ENCODE measurements around the gene ZNF837.

ZNF837 gene

GRCh38 chr19:58345558-58345957 is 35.3 kb downstream of the ZNF837 start:
- peaks cover 15% of the 10 kb centered on the region for H3K27me3 ChIP-seq (ENCODE audit: insufficient read depth, low read length)
- H4K12ac ChIP-seq (ENCODE audit: low read depth, low read length): no peak overlapping the region
- no peak overlapping the region for H3K4me3 ChIP-seq (ENCODE audit: low read depth, low read length)
- H3K27ac ChIP-seq (ENCODE audit: low read depth, low read length): no peak overlapping the region
- no peak overlapping the region for H3K14ac ChIP-seq (ENCODE audit: low read length)
- no peak overlapping the region for H3K9ac ChIP-seq (ENCODE audit: low read length)
- H3K18ac ChIP-seq (ENCODE audit: low read length): no peak overlapping the region
- H3K79me2 ChIP-seq (ENCODE audit: control insufficient read depth, insufficient read depth, low read length, poor library complexity): peaks cover 2% of the 10 kb centered on the region
- H3K9me3 ChIP-seq (ENCODE audit: insufficient read depth, low read depth, low read length): peaks cover 1% of the 10 kb centered on the region
- no peak overlapping the region for H4K8ac ChIP-seq (ENCODE audit: low read depth, low read length)
- no peak overlapping the region for H2AFZ ChIP-seq (ENCODE audit: insufficient read depth, low read length, poor library complexity)
- H4K91ac ChIP-seq (ENCODE audit: low read depth, low read length): no peak overlapping the region
- H2BK120ac ChIP-seq (ENCODE audit: insufficient read depth, low read length, poor library complexity): no peak overlapping the region
- no peak overlapping the region for H2BK5ac ChIP-seq (ENCODE audit: low read depth, low read length, poor library complexity)
- WGBS (ENCODE audit: extremely low coverage, insufficient coverage, insufficient read length): no CpG with 5 or more reads among the region's 5 CpGs
- H3K4me1 ChIP-seq (ENCODE audit: control insufficient read depth in 1 of 2, insufficient read depth in 2 of 2, low read length in 2 of 2): peaks cover 3 to 7% of the 10 kb centered on the region in 2 experiments
- no peak overlapping the region for H2BK12ac ChIP-seq (ENCODE audit: low read length)
- H3K36me3 ChIP-seq (ENCODE audit: control insufficient read depth in 1 of 2, insufficient read depth in 2 of 2, low read length in 2 of 2): peaks cover 0 to 4% of the 10 kb centered on the region in 2 experiments
- no peak for DNase-seq
- H3K4ac ChIP-seq (ENCODE audit: low read depth, low read length): no peak overlapping the region
- no peak overlapping the region for H3K4me2 ChIP-seq (ENCODE audit: low read length)
- H3K79me1 ChIP-seq (ENCODE audit: low read length): peaks cover 4% of the 10 kb centered on the region
- no peak overlapping the region for H2AK5ac ChIP-seq (ENCODE audit: low read length)
- H3K23ac ChIP-seq (ENCODE audit: low read length): no peak overlapping the region

GRCh38 chr19:58338825-58339558 is 41.8 kb downstream of the ZNF837 start:
- Histone ChIP-seq H3K4me3 (ENCODE audit: low read depth, low read length) (no peak overlapping the region), H4K91ac (ENCODE audit: low read depth, low read length) (no peak overlapping the region), H4K12ac (ENCODE audit: low read depth, low read length) (no peak overlapping the region), H3K27ac (ENCODE audit: low read depth, low read length) (no peak overlapping the region), H3K23ac (ENCODE audit: low read length) (no peak overlapping the region), H3K18ac (ENCODE audit: low read length) (no peak overlapping the region), H3K79me1 (ENCODE audit: low read length) (no peaks in the 10 kb centered on the region), H3K4ac (ENCODE audit: low read depth, low read length) (no peak overlapping the region), H2BK12ac (ENCODE audit: low read length) (no peak overlapping the region), H4K8ac (ENCODE audit: low read depth, low read length) (no peak overlapping the region), H3K4me1 (ENCODE audit: control insufficient read depth in 1 of 2, insufficient read depth in 2 of 2, low read length in 2 of 2) (no peaks in the 10 kb centered on the region), H3K14ac (ENCODE audit: low read length) (no peak overlapping the region), H2BK120ac (ENCODE audit: insufficient read depth, low read length, poor library complexity) (no peak overlapping the region), H2BK5ac (ENCODE audit: low read depth, low read length, poor library complexity) (no peak overlapping the region), H3K27me3 (ENCODE audit: insufficient read depth, low read length) (no peaks in the 10 kb centered on the region), H3K9ac (ENCODE audit: low read length) (no peak overlapping the region), H3K4me2 (ENCODE audit: low read length) (no peak overlapping the region), H2AFZ (ENCODE audit: insufficient read depth, low read length, poor library complexity) (no peak overlapping the region), H3K36me3 (ENCODE audit: control insufficient read depth in 1 of 2, insufficient read depth in 2 of 2, low read length in 2 of 2) (peaks cover 34 to 49% of the 10 kb centered on the region in 2 experiments), H2AK5ac (ENCODE audit: low read length) (no peak overlapping the region), H3K9me3 (ENCODE audit: insufficient read depth, low read depth, low read length) (peaks cover 12% of the 10 kb centered on the region), H3K79me2 (ENCODE audit: control insufficient read depth, insufficient read depth, low read length, poor library complexity) (no peaks in the 10 kb centered on the region)
- no CpG with 5 or more reads among the region's 30 CpGs for WGBS (ENCODE audit: extremely low coverage, insufficient coverage, insufficient read length)
- no peak for DNase-seq

GRCh38 chr19:58338336-58338735 is 42.5 kb downstream of the ZNF837 start:
- Histone ChIP-seq H2BK5ac (ENCODE audit: low read depth, low read length, poor library complexity) (no peak overlapping the region), H3K4me1 (ENCODE audit: control insufficient read depth in 1 of 2, insufficient read depth in 2 of 2, low read length in 2 of 2) (no peaks in the 10 kb centered on the region), H4K8ac (ENCODE audit: low read depth, low read length) (no peak overlapping the region), H3K9ac (ENCODE audit: low read length) (no peak overlapping the region), H3K9me3 (ENCODE audit: insufficient read depth, low read depth, low read length) (peaks cover 12% of the 10 kb centered on the region), H3K4me3 (ENCODE audit: low read depth, low read length) (no peak overlapping the region), H3K36me3 (ENCODE audit: control insufficient read depth in 1 of 2, insufficient read depth in 2 of 2, low read length in 2 of 2) (peaks cover 34 to 49% of the 10 kb centered on the region in 2 experiments), H2BK12ac (ENCODE audit: low read length) (no peak overlapping the region), H2AK5ac (ENCODE audit: low read length) (no peak overlapping the region), H3K79me2 (ENCODE audit: control insufficient read depth, insufficient read depth, low read length, poor library complexity) (no peaks in the 10 kb centered on the region), H3K23ac (ENCODE audit: low read length) (no peak overlapping the region), H3K79me1 (ENCODE audit: low read length) (no peaks in the 10 kb centered on the region), H4K91ac (ENCODE audit: low read depth, low read length) (no peak overlapping the region), H4K12ac (ENCODE audit: low read depth, low read length) (no peak overlapping the region), H3K4me2 (ENCODE audit: low read length) (no peak overlapping the region), H2AFZ (ENCODE audit: insufficient read depth, low read length, poor library complexity) (no peak overlapping the region), H3K27me3 (ENCODE audit: insufficient read depth, low read length) (no peaks in the 10 kb centered on the region), H3K18ac (ENCODE audit: low read length) (no peak overlapping the region), H3K14ac (ENCODE audit: low read length) (no peak overlapping the region), H3K27ac (ENCODE audit: low read depth, low read length) (no peak overlapping the region), H3K4ac (ENCODE audit: low read depth, low read length) (no peak overlapping the region), H2BK120ac (ENCODE audit: insufficient read depth, low read length, poor library complexity) (no peak overlapping the region)
- no peak for DNase-seq
- no CpG with 5 or more reads among the region's 11 CpGs for WGBS (ENCODE audit: extremely low coverage, insufficient coverage, insufficient read length)

- H3K27me3 ChIP-seq (ENCODE audit: insufficient read depth, low read length): no peaks in the 10 kb centered on the region
- H2BK12ac ChIP-seq (ENCODE audit: low read length): no peak overlapping the region
- no peak overlapping the region for H4K91ac ChIP-seq (ENCODE audit: low read depth, low read length)
- no peak overlapping the region for H3K23ac ChIP-seq (ENCODE audit: low read length)
- H2BK120ac ChIP-seq (ENCODE audit: insufficient read depth, low read length, poor library complexity): no peak overlapping the region
- H3K79me2 ChIP-seq (ENCODE audit: control insufficient read depth, insufficient read depth, low read length, poor library complexity): no peaks in the 10 kb centered on the region
- DNase-seq: no peak
- no peak overlapping the region for H3K18ac ChIP-seq (ENCODE audit: low read length)
- H2BK5ac ChIP-seq (ENCODE audit: low read depth, low read length, poor library complexity): no peak overlapping the region
- no peak overlapping the region for H2AFZ ChIP-seq (ENCODE audit: insufficient read depth, low read length, poor library complexity)
- H3K36me3 ChIP-seq (ENCODE audit: control insufficient read depth in 1 of 2, insufficient read depth in 2 of 2, low read length in 2 of 2): peaks cover 34 to 49% of the 10 kb centered on the region in 2 experiments
- H4K12ac ChIP-seq (ENCODE audit: low read depth, low read length): no peak overlapping the region
- no peak overlapping the region for H3K27ac ChIP-seq (ENCODE audit: low read depth, low read length)
- H3K9ac ChIP-seq (ENCODE audit: low read length): no peak overlapping the region
- no peak overlapping the region for H3K14ac ChIP-seq (ENCODE audit: low read length)
- H3K4me3 ChIP-seq (ENCODE audit: low read depth, low read length): no peak overlapping the region
- H3K4ac ChIP-seq (ENCODE audit: low read depth, low read length): no peak overlapping the region
- peaks cover 12% of the 10 kb centered on the region for H3K9me3 ChIP-seq (ENCODE audit: insufficient read depth, low read depth, low read length)
- H2AK5ac ChIP-seq (ENCODE audit: low read length): no peak overlapping the region
- WGBS (ENCODE audit: extremely low coverage, insufficient coverage, insufficient read length): no CpG with 5 or more reads among the region's 4 CpGs
- no peak overlapping the region for H4K8ac ChIP-seq (ENCODE audit: low read depth, low read length)
- no peak overlapping the region for H3K4me2 ChIP-seq (ENCODE audit: low read length)
- no peaks in the 10 kb centered on the region for H3K4me1 ChIP-seq (ENCODE audit: control insufficient read depth in 1 of 2, insufficient read depth in 2 of 2, low read length in 2 of 2)
- H3K79me1 ChIP-seq (ENCODE audit: low read length): no peaks in the 10 kb centered on the region
These were observed 44.0 kb downstream of the ZNF837 start for GRCh38 chr19:58336820-58337219.
